H9 (cell line): Measurements from ENCODE around the gene NSF. TPM values are rescaled to one million over a fixed set of nuclear protein-coding genes. Genes with fewer than 3 reads are reported as not detected.

Source experiments
- DNase-seq: peaks from one replicate; pipeline ENCODE4 v3.0.0-alpha.2; 2017
- H2AFZ ChIP-seq: one replicate; pipeline ENCODE4 v1.6.1; 2013; ENCODE audit warnings: mild to moderate bottlenecking, low read length, control low read depth, moderate library complexity
- H2AK5ac ChIP-seq: 2 replicates; pipeline ENCODE4 v1.6.1; 2013; ENCODE audit warnings: low read length, control low read depth, mixed read lengths; ENCODE audit not compliant: insufficient read length
- H2BK120ac ChIP-seq: one replicate; pipeline ENCODE4 v1.6.1; 2013; ENCODE audit warnings: low read depth, mild to moderate bottlenecking, low read length, control low read depth, inconsistent platforms; ENCODE audit not compliant: poor library complexity, severe bottlenecking
- H2BK12ac ChIP-seq: 2 replicates; pipeline ENCODE4 v1.6.1; 2013; ENCODE audit warnings: low read length, control low read depth, mixed read lengths, low read depth; ENCODE audit not compliant: insufficient read length
- H2BK15ac ChIP-seq: 2 replicates; pipeline ENCODE4 v1.6.1; 2013; ENCODE audit warnings: low read depth, low read length, control low read depth
- H2BK20ac ChIP-seq: one replicate; pipeline ENCODE4 v1.6.1; 2013; ENCODE audit warnings: low read depth, mild to moderate bottlenecking, low read length, control low read depth, inconsistent platforms; ENCODE audit not compliant: poor library complexity, severe bottlenecking
- H2BK5ac ChIP-seq: 2 replicates; pipeline ENCODE4 v1.6.1; 2013; ENCODE audit warnings: low read length, control low read depth, mixed read lengths; ENCODE audit not compliant: insufficient read length
- H3K14ac ChIP-seq: 2 replicates; pipeline ENCODE4 v1.6.1; 2013; ENCODE audit warnings: low read length, control low read depth; ENCODE audit not compliant: insufficient read depth
- H3K18ac ChIP-seq: 2 replicates; pipeline ENCODE4 v1.6.1; 2013; ENCODE audit warnings: low read depth, mild to moderate bottlenecking, mixed read lengths, low read length, control low read depth; ENCODE audit not compliant: insufficient read length
- H3K23ac ChIP-seq: 2 replicates; pipeline ENCODE4 v1.6.1; 2013; ENCODE audit warnings: low read length, control low read depth, mixed read lengths, low read depth; ENCODE audit not compliant: insufficient read length
- H3K23me2 ChIP-seq: 2 replicates; pipeline ENCODE4 v1.6.1; 2013; ENCODE audit warnings: low read depth, mild to moderate bottlenecking, mixed read lengths, low read length, control low read depth; ENCODE audit not compliant: insufficient read length, poor library complexity, severe bottlenecking
- H3K27ac ChIP-seq: 2 replicates; pipeline ENCODE4 v1.5.1; 2013; ENCODE audit warnings: low read length, control low read depth, mixed read lengths, low read depth; ENCODE audit not compliant: insufficient read length
- H3K27me3 ChIP-seq: 2 replicates; pipeline ENCODE4 v1.6.1; 2013; ENCODE audit warnings: low read length, control low read depth, inconsistent platforms; ENCODE audit not compliant: insufficient read depth
- H3K4ac ChIP-seq: 2 replicates; pipeline ENCODE4 v1.6.1; 2013; ENCODE audit warnings: low read depth, mild to moderate bottlenecking, control low read depth, inconsistent platforms, low read length, moderate library complexity
- H3K4me1 ChIP-seq: 2 replicates; pipeline ENCODE4 v1.6.1; 2013; ENCODE audit warnings: low read length, control low read depth, inconsistent platforms; ENCODE audit not compliant: insufficient read depth
- H3K4me2 ChIP-seq: 2 replicates; pipeline ENCODE4 v1.6.1; 2013; ENCODE audit warnings: low read length, control low read depth, mixed read lengths; ENCODE audit not compliant: insufficient read length, insufficient read depth
- H3K56ac ChIP-seq: 2 replicates; pipeline ENCODE4 v1.6.1; 2013; ENCODE audit warnings: low read depth, mild to moderate bottlenecking, mixed read lengths, low read length, control low read depth; ENCODE audit not compliant: insufficient read length
- H3K79me1 ChIP-seq: 2 replicates; pipeline ENCODE4 v1.6.1; 2013; ENCODE audit warnings: low read depth, mild to moderate bottlenecking, moderate library complexity, low read length, control low read depth, inconsistent platforms; ENCODE audit not compliant: insufficient read depth, poor library complexity, severe bottlenecking
- H3K79me2 ChIP-seq: 2 replicates; pipeline ENCODE4 v1.6.1; 2013; ENCODE audit warnings: low read length, control low read depth, inconsistent platforms; ENCODE audit not compliant: insufficient read depth
- H3K9ac ChIP-seq: 2 replicates; pipeline ENCODE4 v1.6.1; 2013; ENCODE audit warnings: low read length, control low read depth, mixed read lengths; ENCODE audit not compliant: insufficient read length; ENCODE audit errors: extremely low read depth
- H3K9me3 ChIP-seq: one replicate; pipeline ENCODE4 v1.6.1; 2013; ENCODE audit warnings: low read depth, low read length, inconsistent platforms; ENCODE audit not compliant: control insufficient read depth
- H3T11ph ChIP-seq: one replicate; pipeline ENCODE4 v1.6.1; 2013; ENCODE audit warnings: mild to moderate bottlenecking, low read length, control low read depth, inconsistent platforms
- H4K20me1 ChIP-seq: one replicate; pipeline ENCODE4 v1.6.1; 2013; ENCODE audit not compliant: control insufficient read depth, insufficient read length, insufficient read depth
- H4K5ac ChIP-seq: 2 replicates; pipeline ENCODE4 v1.6.1; 2013; ENCODE audit warnings: low read depth, mild to moderate bottlenecking, mixed read lengths, low read length, control low read depth; ENCODE audit not compliant: insufficient read length
- H4K8ac ChIP-seq: replicated peaks from 2 replicates; pipeline ENCODE4 v1.6.1; 2013; ENCODE audit warnings: low read length, control low read depth, mixed read lengths, low read depth; ENCODE audit not compliant: insufficient read length
- H4K91ac ChIP-seq: 2 replicates; pipeline ENCODE4 v1.6.1; 2013; ENCODE audit warnings: low read depth, mild to moderate bottlenecking, moderate library complexity, mixed read lengths, low read length, control low read depth; ENCODE audit not compliant: insufficient read length
- H3K27ac Mint-ChIP-seq, 3 experiments: 2 replicates in 2 of 3; 3 replicates in 1 of 3; pipeline ENCODE4 v1.8.0; 2020 to 2021; ENCODE audit warnings: mixed read lengths in 3 of 3, mild to moderate bottlenecking in 1 of 3, moderate library complexity in 1 of 3
- H3K27me3 Mint-ChIP-seq: 2 replicates; pipeline ENCODE4 v1.8.0; 2021; ENCODE audit warnings: low read depth, mild to moderate bottlenecking, moderate library complexity, mixed read lengths
- H3K36me3 Mint-ChIP-seq, 3 experiments: 2 replicates in 2 of 3; 3 replicates in 1 of 3; pipeline ENCODE4 v1.8.0; 2020 to 2021; ENCODE audit warnings: low read depth in 3 of 3, mixed read lengths in 3 of 3; ENCODE audit not compliant: insufficient read depth in 1 of 3
- H3K4me1 Mint-ChIP-seq, 2 experiments: 2 replicates each; pipeline ENCODE4 v1.8.0; 2020; ENCODE audit warnings: mixed read lengths in 2 of 2
- H3K4me3 Mint-ChIP-seq, 2 experiments: 2 replicates in 1 of 2; 3 replicates in 1 of 2; pipeline ENCODE4 v1.8.0; 2020 to 2021; ENCODE audit warnings: mild to moderate bottlenecking in 2 of 2, mixed read lengths in 2 of 2, moderate library complexity in 1 of 2
- H3K9me3 Mint-ChIP-seq, 2 experiments: 2 replicates in 1 of 2; 3 replicates in 1 of 2; pipeline ENCODE4 v1.8.0; 2020; ENCODE audit warnings: mild to moderate bottlenecking in 2 of 2, mixed read lengths in 2 of 2, moderate library complexity in 1 of 2
- WGBS: extraction: QIAGEN DNeasy Blood & Tissue Kit; methylation state at CpG from one replicate; pipeline ENCODE4 v1.1.7; 2013; ENCODE audit warnings: missing lambda C conversion rate, low lambda C conversion rate, mixed read lengths; ENCODE audit not compliant: insufficient read length; ENCODE audit errors: extremely low coverage; 5-methylcytosine and 5-hydroxymethylcytosine counted together
- total RNA-seq: library from RNA; stranded (reverse); gene quantifications from 2 replicates; pipeline ENCODE4 v1.2.1, GENCODE V29; 2021
- TF ChIP-seq, protein P1 (sequence below): fragments of 200-600 bp; sonication (generic); conservative IDR thresholded peaks from 3 replicates; pipeline ENCODE4 v1.8.0; 2021; ENCODE audit warnings: antibody characterized with exemption, mild to moderate bottlenecking

Gene NSF
- total RNA-seq, 1 experiment from 2014 or later, result 36.4 TPM

DNA sequence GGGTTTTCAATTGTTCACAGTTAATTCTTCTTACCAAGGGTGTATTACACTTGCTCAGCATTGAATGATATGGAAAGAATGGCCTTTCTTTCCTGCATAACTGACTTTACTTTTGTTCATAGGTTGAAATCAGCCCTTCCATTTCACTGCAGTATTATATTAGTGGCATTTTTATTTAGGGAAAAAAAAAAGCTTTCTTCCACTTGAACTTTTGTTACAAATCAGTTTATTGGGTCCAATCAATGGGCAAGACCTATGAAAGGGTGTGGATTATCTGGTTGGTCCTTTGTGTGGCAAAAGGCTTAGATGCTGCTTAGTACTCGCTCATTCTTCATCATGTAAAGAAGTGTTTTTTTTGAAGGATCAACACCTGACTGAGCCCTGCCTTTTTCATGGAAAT, 154.0 kb downstream of the NSF start:
- no peaks in the 10 kb centered on the region for H3K79me2 ChIP-seq
- H3K4me1 Mint-ChIP-seq, result peaks cover 26 to 31% of the 10 kb centered on the region in 2 experiments

More for the DNA sequence above, 154.0 kb downstream of the NSF start:
- H3K27ac ChIP-seq, result no peak overlapping the region
- H3K27ac Mint-ChIP-seq, result no peak overlapping the region
- H3K4me1 ChIP-seq, result no peaks in the 10 kb centered on the region
- H2BK5ac ChIP-seq, result no peak overlapping the region
- H3K23ac ChIP-seq, result no peak overlapping the region
- no peak overlapping the region for H2BK15ac ChIP-seq
- no peak overlapping the region for H3K4ac ChIP-seq
- no peak overlapping the region for H2AFZ ChIP-seq
- H3K14ac ChIP-seq, result no peak overlapping the region
- H4K91ac ChIP-seq, result no peak overlapping the region
- no peaks in the 10 kb centered on the region for H4K20me1 ChIP-seq
- H2BK120ac ChIP-seq, result no peak overlapping the region
- H3K56ac ChIP-seq, result no peak overlapping the region
- H3K27me3 ChIP-seq, result no peaks in the 10 kb centered on the region
- no peak for DNase-seq
- H3T11ph ChIP-seq, result no peak overlapping the region
- H3K36me3 Mint-ChIP-seq, result peaks cover 0 to 2% (median 0%) of the 10 kb centered on the region in 3 experiments; a peak in 3 of 7 replicates
- H2BK12ac ChIP-seq, result no peak overlapping the region
- H3K79me1 ChIP-seq, result no peaks in the 10 kb centered on the region
- no peaks in the 10 kb centered on the region for H3K9me3 ChIP-seq
- no peak overlapping the region for H4K8ac ChIP-seq
- H3K23me2 ChIP-seq, result no peaks in the 10 kb centered on the region
- H3K18ac ChIP-seq, result no peak overlapping the region
- no peak overlapping the region for H2AK5ac ChIP-seq
- H3K27me3 Mint-ChIP-seq, result no peaks in the 10 kb centered on the region
- no peak overlapping the region for H3K4me2 ChIP-seq
- no CpG with 5 or more reads among the region's 1 CpG for WGBS
- no peak overlapping the region for H2BK20ac ChIP-seq
- H3K4me3 Mint-ChIP-seq, result no peak overlapping the region
- TF ChIP-seq, protein P1, sequence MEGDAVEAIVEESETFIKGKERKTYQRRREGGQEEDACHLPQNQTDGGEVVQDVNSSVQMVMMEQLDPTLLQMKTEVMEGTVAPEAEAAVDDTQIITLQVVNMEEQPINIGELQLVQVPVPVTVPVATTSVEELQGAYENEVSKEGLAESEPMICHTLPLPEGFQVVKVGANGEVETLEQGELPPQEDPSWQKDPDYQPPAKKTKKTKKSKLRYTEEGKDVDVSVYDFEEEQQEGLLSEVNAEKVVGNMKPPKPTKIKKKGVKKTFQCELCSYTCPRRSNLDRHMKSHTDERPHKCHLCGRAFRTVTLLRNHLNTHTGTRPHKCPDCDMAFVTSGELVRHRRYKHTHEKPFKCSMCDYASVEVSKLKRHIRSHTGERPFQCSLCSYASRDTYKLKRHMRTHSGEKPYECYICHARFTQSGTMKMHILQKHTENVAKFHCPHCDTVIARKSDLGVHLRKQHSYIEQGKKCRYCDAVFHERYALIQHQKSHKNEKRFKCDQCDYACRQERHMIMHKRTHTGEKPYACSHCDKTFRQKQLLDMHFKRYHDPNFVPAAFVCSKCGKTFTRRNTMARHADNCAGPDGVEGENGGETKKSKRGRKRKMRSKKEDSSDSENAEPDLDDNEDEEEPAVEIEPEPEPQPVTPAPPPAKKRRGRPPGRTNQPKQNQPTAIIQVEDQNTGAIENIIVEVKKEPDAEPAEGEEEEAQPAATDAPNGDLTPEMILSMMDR, result no peak
- no peak overlapping the region for H4K5ac ChIP-seq
- no peaks in the 10 kb centered on the region for H3K9me3 Mint-ChIP-seq
- H3K9ac ChIP-seq, result no peak overlapping the region
